Neural cell (in vitro differentiated cells): ENCODE measurements around the gene NUBPL. TPM values are rescaled to one million over a fixed set of nuclear protein-coding genes. Genes with fewer than 3 reads are reported as not detected.

Experiments used
- H2AFZ ChIP-seq: fragments of 200-600, 300-800 bp; sonication (generic), shearing (Covaris generic); 2 replicates; pipeline ENCODE4 v1.6.0; 2014; ENCODE audit warnings: low read depth, mild to moderate bottlenecking, antibody characterized with exemption, low read length, moderate library complexity
- H3F3A ChIP-seq: fragments of 200-600 bp; shearing (Covaris generic); 2 replicates; pipeline ENCODE4 v1.6.1; 2016; ENCODE audit warnings: mild to moderate bottlenecking, moderate library complexity, mixed read lengths, antibody characterized with exemption, low read length; ENCODE audit not compliant: insufficient read depth, poor library complexity, severe bottlenecking
- H3K27ac ChIP-seq: fragments of 200-600, 300-800 bp; sonication (generic), shearing (Covaris generic); 2 replicates; pipeline ENCODE4 v1.5.1; 2014; ENCODE audit warnings: mild to moderate bottlenecking, low read length, moderate library complexity
- H3K27me3 ChIP-seq: fragments of 300-800, 200-600 bp; sonication (generic), shearing (Covaris generic); 2 replicates; pipeline ENCODE4 v1.6.0; 2014; ENCODE audit warnings: mild to moderate bottlenecking, low read depth, low read length, moderate library complexity; ENCODE audit not compliant: insufficient read depth
- H3K36me3 ChIP-seq: fragments of 300-800, 200-600 bp; sonication (generic), shearing (Covaris generic); 2 replicates; pipeline ENCODE4 v1.5.1; 2014; ENCODE audit warnings: mild to moderate bottlenecking, antibody characterized with exemption, low read length, moderate library complexity; ENCODE audit not compliant: insufficient read depth
- H3K4me2 ChIP-seq: fragments of 300-800, 200-600 bp; sonication (generic), shearing (Covaris generic); 2 replicates; pipeline ENCODE4 v1.6.0; 2014; ENCODE audit warnings: mild to moderate bottlenecking, low read length
- H3K4me3 ChIP-seq: fragments of 300-800, 200-600 bp; sonication (generic), shearing (Covaris generic); 2 replicates; pipeline ENCODE4 v1.5.1; 2014; ENCODE audit warnings: mild to moderate bottlenecking, low read length, moderate library complexity
- H3K79me2 ChIP-seq: fragments of 200-600 bp; shearing (Covaris generic); replicated peaks from 2 replicates; pipeline ENCODE4 v1.6.0; 2014; ENCODE audit warnings: mild to moderate bottlenecking, low read length, moderate library complexity; ENCODE audit not compliant: insufficient read depth
- H3K9ac ChIP-seq: fragments of 300-800, 200-600 bp; sonication (generic), shearing (Covaris generic); 2 replicates; pipeline ENCODE4 v1.6.1; 2016; ENCODE audit warnings: mild to moderate bottlenecking, low read length, mixed read lengths
- H3K9me2 ChIP-seq: fragments of 200-600 bp; shearing (Covaris generic); 2 replicates; pipeline ENCODE4 v1.6.1; 2016; ENCODE audit warnings: mild to moderate bottlenecking, low read length, mixed read lengths; ENCODE audit not compliant: insufficient read depth
- H3K9me3 ChIP-seq: fragments of 200-600, 300-800 bp; sonication (generic), shearing (Covaris generic); 2 replicates; pipeline ENCODE4 v1.6.1; 2016; ENCODE audit warnings: mild to moderate bottlenecking, mixed run types, low read length, moderate library complexity, mixed read lengths
- H4K20me1 ChIP-seq: fragments of 200-600 bp; shearing (Covaris generic); 2 replicates; pipeline ENCODE4 v1.6.1; 2016; ENCODE audit warnings: mild to moderate bottlenecking, mixed run types; ENCODE audit not compliant: insufficient read depth
- CTCF ChIP-seq: fragments of 450-650 bp; IDR thresholded peaks from 2 replicates; pipeline ENCODE4 v1.5.1; 2014; ENCODE audit warnings: antibody characterized with exemption, mild to moderate bottlenecking, moderate library complexity; ENCODE audit not compliant: poor library complexity, severe bottlenecking
- EP300 ChIP-seq: fragments of 450-650 bp; conservative IDR thresholded peaks from 2 replicates; pipeline ENCODE4 v1.6.1; 2014; ENCODE audit warnings: antibody characterized with exemption, mild to moderate bottlenecking, moderate library complexity; ENCODE audit not compliant: poor library complexity, severe bottlenecking
- EZH2 ChIP-seq: fragments of 200-600, 300-800 bp; shearing (Covaris generic), sonication (generic); IDR thresholded peaks from 2 replicates; pipeline ENCODE4 v1.6.1; 2014; ENCODE audit warnings: antibody characterized with exemption, low read length, borderline replicate concordance, mild to moderate bottlenecking; ENCODE audit not compliant: insufficient read depth, poor library complexity, severe bottlenecking
- MXI1 ChIP-seq: fragments of 450-650 bp; conservative IDR thresholded peaks from 2 replicates; pipeline ENCODE4 v1.6.1; 2014; ENCODE audit warnings: antibody characterized with exemption, mild to moderate bottlenecking; ENCODE audit not compliant: poor library complexity, severe bottlenecking
- POLR2AphosphoS5 ChIP-seq: IDR thresholded peaks from 2 replicates; pipeline ENCODE4 v1.6.1; 2012
- RAD21 ChIP-seq: fragments of 450-650 bp; conservative IDR thresholded peaks from 2 replicates; pipeline ENCODE4 v1.6.1; 2014; ENCODE audit warnings: antibody characterized with exemption, mild to moderate bottlenecking, moderate library complexity
- SMC3 ChIP-seq: fragments of 450-650 bp; conservative IDR thresholded peaks from 2 replicates; pipeline ENCODE4 v1.6.1; 2014; ENCODE audit warnings: antibody characterized with exemption, mild to moderate bottlenecking, moderate library complexity; ENCODE audit not compliant: poor library complexity
- TAF1 ChIP-seq: IDR thresholded peaks from 2 replicates; pipeline ENCODE4 v1.6.1; 2012; ENCODE audit warnings: low read depth
- polyA plus RNA-seq: library from polyadenylated mRNA; depleted of rRNA; stranded (reverse); fragments of >200 nt; gene quantifications from 2 replicates; pipeline ENCODE4 v1.2.3, GENCODE V29; 2014
- TF ChIP-seq, protein P1 (sequence below): IDR thresholded peaks from 2 replicates; pipeline ENCODE4 v1.6.1; 2012; ENCODE audit warnings: borderline replicate concordance

NUBPL gene
- polyA plus RNA-seq, 1 donor from 2014 or later = 3.1 TPM

DNA sequence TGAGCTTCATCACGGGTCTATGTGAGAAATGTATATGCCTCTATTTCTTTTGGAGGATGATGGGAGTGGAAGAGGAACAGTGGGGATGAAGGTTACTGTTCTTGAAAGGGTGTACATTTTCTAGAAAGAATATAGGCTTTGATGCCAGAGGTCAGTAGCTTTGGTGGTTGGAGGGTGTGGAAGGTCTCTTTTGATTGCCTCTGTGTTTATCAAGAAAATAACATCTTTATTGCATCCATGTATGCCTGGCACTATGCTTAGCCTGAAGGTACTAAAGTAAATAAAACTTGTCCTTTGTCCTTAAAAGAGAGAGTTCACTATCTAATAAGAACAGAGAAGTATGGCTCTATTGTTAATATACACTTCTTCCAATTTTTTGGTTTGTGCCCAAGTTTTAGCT lies 201.8 kb downstream of the NUBPL start:
- Histone ChIP-seq H3K9me3 (no peaks in the 10 kb centered on the region), H2AFZ (no peak overlapping the region), H3K79me2 (no peaks in the 10 kb centered on the region), H3K4me3 (no peak overlapping the region), H3K36me3 (no peaks in the 10 kb centered on the region), H3F3A (no peaks in the 10 kb centered on the region), H3K9me2 (no peaks in the 10 kb centered on the region), H3K27ac (no peak overlapping the region), H3K4me2 (no peak overlapping the region), H4K20me1 (no peaks in the 10 kb centered on the region), H3K27me3 (no peaks in the 10 kb centered on the region), H3K9ac (no peak overlapping the region)
- TF ChIP-seq RAD21 = no peak
- TF ChIP-seq SMC3 = no peak
- TF ChIP-seq EP300 = no peak
- TF ChIP-seq, protein P1, sequence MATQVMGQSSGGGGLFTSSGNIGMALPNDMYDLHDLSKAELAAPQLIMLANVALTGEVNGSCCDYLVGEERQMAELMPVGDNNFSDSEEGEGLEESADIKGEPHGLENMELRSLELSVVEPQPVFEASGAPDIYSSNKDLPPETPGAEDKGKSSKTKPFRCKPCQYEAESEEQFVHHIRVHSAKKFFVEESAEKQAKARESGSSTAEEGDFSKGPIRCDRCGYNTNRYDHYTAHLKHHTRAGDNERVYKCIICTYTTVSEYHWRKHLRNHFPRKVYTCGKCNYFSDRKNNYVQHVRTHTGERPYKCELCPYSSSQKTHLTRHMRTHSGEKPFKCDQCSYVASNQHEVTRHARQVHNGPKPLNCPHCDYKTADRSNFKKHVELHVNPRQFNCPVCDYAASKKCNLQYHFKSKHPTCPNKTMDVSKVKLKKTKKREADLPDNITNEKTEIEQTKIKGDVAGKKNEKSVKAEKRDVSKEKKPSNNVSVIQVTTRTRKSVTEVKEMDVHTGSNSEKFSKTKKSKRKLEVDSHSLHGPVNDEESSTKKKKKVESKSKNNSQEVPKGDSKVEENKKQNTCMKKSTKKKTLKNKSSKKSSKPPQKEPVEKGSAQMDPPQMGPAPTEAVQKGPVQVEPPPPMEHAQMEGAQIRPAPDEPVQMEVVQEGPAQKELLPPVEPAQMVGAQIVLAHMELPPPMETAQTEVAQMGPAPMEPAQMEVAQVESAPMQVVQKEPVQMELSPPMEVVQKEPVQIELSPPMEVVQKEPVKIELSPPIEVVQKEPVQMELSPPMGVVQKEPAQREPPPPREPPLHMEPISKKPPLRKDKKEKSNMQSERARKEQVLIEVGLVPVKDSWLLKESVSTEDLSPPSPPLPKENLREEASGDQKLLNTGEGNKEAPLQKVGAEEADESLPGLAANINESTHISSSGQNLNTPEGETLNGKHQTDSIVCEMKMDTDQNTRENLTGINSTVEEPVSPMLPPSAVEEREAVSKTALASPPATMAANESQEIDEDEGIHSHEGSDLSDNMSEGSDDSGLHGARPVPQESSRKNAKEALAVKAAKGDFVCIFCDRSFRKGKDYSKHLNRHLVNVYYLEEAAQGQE = no peak
- no peak for TF ChIP-seq POLR2AphosphoS5
- no peak for TF ChIP-seq TAF1
- no peak for TF ChIP-seq CTCF
- no peak for TF ChIP-seq MXI1
- no peak for TF ChIP-seq EZH2

- no peak overlapping the region for H3K4me3 ChIP-seq
- no peaks in the 10 kb centered on the region for H3K36me3 ChIP-seq
- no peak for TF ChIP-seq CTCF
- no peak for TF ChIP-seq POLR2AphosphoS5
- TF ChIP-seq MXI1 = no peak
- TF ChIP-seq, protein P1 = no peak
- TF ChIP-seq SMC3 = no peak
- no peak for TF ChIP-seq EP300
- no peak for TF ChIP-seq EZH2
- TF ChIP-seq RAD21 = no peak
- no peak for TF ChIP-seq TAF1
- no peak overlapping the region for H2AFZ ChIP-seq
- H3F3A ChIP-seq = no peaks in the 10 kb centered on the region
- no peak overlapping the region for H3K4me2 ChIP-seq
- no peaks in the 10 kb centered on the region for H3K9me3 ChIP-seq
- H3K27me3 ChIP-seq = no peaks in the 10 kb centered on the region
- no peak overlapping the region for H3K9ac ChIP-seq
- no peak overlapping the region for H3K27ac ChIP-seq
- no peaks in the 10 kb centered on the region for H4K20me1 ChIP-seq
- no peaks in the 10 kb centered on the region for H3K79me2 ChIP-seq
- no peaks in the 10 kb centered on the region for H3K9me2 ChIP-seq
Observed at GRCh38 chr14:31766315-31766892, 205.2 kb downstream of the NUBPL start.
